RWPE1 (cell line): ENCODE measurements around the gene GARIN5B.

ENCODE experiments used
- CTCF ChIA-PET: fragments of 350-600 bp; sonication (Branson Sonifier 250); formaldehyde crosslinking; extraction: SDS; loops from one replicate; lab custom pipeline; 2021; lab: Yijun Ruan, JAX
- POLR2A ChIA-PET: fragments of 400-600 bp; formaldehyde crosslinking; extraction: SDS; loops from one replicate; lab custom pipeline; 2020; ENCODE audit warnings: antibody characterized with exemption; ENCODE audit not compliant: low non-redundant PET; lab: Yijun Ruan, JAX
- DNase-seq: peaks from one replicate; pipeline ENCODE4 v3.0.0; 2012; ENCODE audit warnings: low spot score
- H3K27ac ChIP-seq: fragments of 450-650 bp; 2 replicates; pipeline ENCODE4 v1.5.1; 2017
- CTCF ChIP-seq: fragments of 450-650 bp; conservative IDR thresholded peaks from 2 replicates; pipeline ENCODE4 v1.5.1; 2017; ENCODE audit warnings: low read depth, mild to moderate bottlenecking

The GARIN5B gene

GRCh38 chr19:55304980-55305379, 58.1 kb downstream of the GARIN5B start:
- ChIA-PET CTCF (no interaction called here), POLR2A (interaction anchor here (0.6 kb wide), 1 partner anchor 289 kb away, joined by 7 read pairs; no protein-coding TSS in a partner anchor)
- no peak for TF ChIP-seq CTCF
- 0 out of 2 replicates have a peak overlapping the region, but pooled peaks have one; percentile 18 for H3K27ac ChIP-seq
- no peak for DNase-seq
